ENCODE results near the gene PIK3CA.

Gene PIK3CA

GRCh38 chr3:179147514-179147872 lies 664 bp upstream of the PIK3CA start:
- no peak for DNase-seq (ENCODE audit: low read depth in 2 of 2)
- no peak for TF ChIP-seq CTCF (IDR thresholded peaks at IDR 0.05; ENCODE audit: low read depth, low read length)
- H3K4me3 ChIP-seq (replicated peaks in 1 of 2; ENCODE audit: low read depth in 2 of 2, low read length in 2 of 2), result peak overlapping the region; percentile 87

- H3K4me3 ChIP-seq (replicated peaks in 1 of 2; ENCODE audit: low read depth in 2 of 2, low read length in 2 of 2), result peak overlapping the region; percentile 87
- no peak for TF ChIP-seq CTCF (IDR thresholded peaks at IDR 0.05; ENCODE audit: low read depth, low read length)
- DNase-seq (ENCODE audit: low read depth in 2 of 2), result peak; percentile 48 to 51
These were observed 654 bp downstream of the PIK3CA start for GRCh38 chr3:179148616-179149405.

- peak overlapping the region; percentile 87 for H3K4me3 ChIP-seq (replicated peaks in 1 of 2; ENCODE audit: low read depth in 2 of 2, low read length in 2 of 2)
- no peak for TF ChIP-seq CTCF (IDR thresholded peaks at IDR 0.05; ENCODE audit: low read depth, low read length)
- peak; percentile 31 to 56 for DNase-seq (ENCODE audit: low read depth in 2 of 2)
These were observed 1.3 kb downstream of the PIK3CA start for GRCh38 chr3:179149406-179149867.

GRCh38 chr3:179149951-179150350 lies 1.8 kb downstream of the PIK3CA start:
- TF ChIP-seq CTCF (IDR thresholded peaks at IDR 0.05; ENCODE audit: low read depth, low read length), result no peak
- peak in 1 of 2 donors; percentile 18 for DNase-seq (ENCODE audit: low read depth in 2 of 2)
- peak overlapping the region; percentile 87 for H3K4me3 ChIP-seq (replicated peaks in 1 of 2; ENCODE audit: low read depth in 2 of 2, low read length in 2 of 2)

GRCh38 chr3:179150610-179151009 lies 2.5 kb downstream of the PIK3CA start:
- no peak for TF ChIP-seq CTCF (IDR thresholded peaks at IDR 0.05; ENCODE audit: low read depth, low read length)
- DNase-seq (ENCODE audit: low read depth in 2 of 2), result no peak
- H3K4me3 ChIP-seq (replicated peaks in 1 of 2; ENCODE audit: low read depth in 2 of 2, low read length in 2 of 2), result no peak overlapping the region

GRCh38 chr3:179151474-179151873 lies 3.3 kb downstream of the PIK3CA start:
- no peak for TF ChIP-seq CTCF (IDR thresholded peaks at IDR 0.05; ENCODE audit: low read depth, low read length)
- H3K4me3 ChIP-seq (replicated peaks in 1 of 2; ENCODE audit: low read depth in 2 of 2, low read length in 2 of 2), result no peak overlapping the region

More at GRCh38 chr3:179151474-179151873, 3.3 kb downstream of the PIK3CA start:
- peak in 1 of 2 donors; percentile 20 for DNase-seq (ENCODE audit: low read depth in 2 of 2)

Data from cardiac fibroblast (primary cell).